ENCODE measurements around the gene MCUB.
A peak's percentile ranks its signal among the peaks of the same experiment; 100 is the strongest.
"Not testable (repeated sequence)": the region's sequence is repeated elsewhere in the genome, so short reads cannot be mapped to it uniquely, and the experiment has no call there.

MCUB gene

DNA sequence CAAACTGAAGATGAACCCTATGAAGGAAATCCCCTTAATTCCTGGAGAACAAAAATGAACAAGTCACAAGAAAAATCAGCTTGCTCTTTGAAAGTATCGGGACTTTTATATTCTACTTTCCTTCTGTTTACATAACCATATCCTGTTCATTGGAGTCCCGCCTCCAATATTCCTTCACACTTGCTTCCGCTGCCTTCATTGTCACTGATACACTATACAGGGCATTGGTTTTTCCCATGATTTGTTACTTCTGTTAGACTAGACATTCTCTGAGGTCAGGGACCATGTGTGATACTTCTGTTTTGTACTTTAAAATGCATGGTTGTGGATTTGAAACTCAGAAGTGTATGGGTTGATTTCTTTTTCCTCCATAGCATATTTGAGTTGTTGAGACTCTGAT lies 18.8 kb downstream of the MCUB start:
- DNase-seq (ENCODE audit: low spot score), result no peak

- DNase-seq (ENCODE audit: low spot score), result not testable (repeated sequence)
Measured at GRCh38 chr4:109579997-109580396, 20.0 kb downstream of the MCUB start.

DNA sequence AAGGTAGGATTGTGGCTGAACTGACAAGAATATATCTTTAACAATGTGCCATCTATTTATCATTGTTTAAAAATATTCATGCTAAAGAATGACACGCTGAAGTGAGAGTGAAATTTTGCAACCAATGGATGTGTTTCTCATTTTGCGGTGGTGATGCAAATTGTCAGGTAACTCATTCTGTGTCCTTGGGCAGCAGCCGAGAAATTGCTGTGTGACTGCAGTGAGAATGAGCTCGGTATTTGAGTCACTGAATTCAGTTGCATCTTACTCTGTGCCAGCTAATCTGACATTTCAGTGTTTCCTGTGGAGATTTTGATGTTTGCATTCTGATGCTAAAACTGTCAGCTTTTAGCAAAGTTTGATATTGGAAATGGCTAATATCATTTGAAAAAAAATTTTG lies 28.1 kb downstream of the MCUB start:
- DNase-seq (ENCODE audit: low spot score), result peak; percentile 32

DNA sequence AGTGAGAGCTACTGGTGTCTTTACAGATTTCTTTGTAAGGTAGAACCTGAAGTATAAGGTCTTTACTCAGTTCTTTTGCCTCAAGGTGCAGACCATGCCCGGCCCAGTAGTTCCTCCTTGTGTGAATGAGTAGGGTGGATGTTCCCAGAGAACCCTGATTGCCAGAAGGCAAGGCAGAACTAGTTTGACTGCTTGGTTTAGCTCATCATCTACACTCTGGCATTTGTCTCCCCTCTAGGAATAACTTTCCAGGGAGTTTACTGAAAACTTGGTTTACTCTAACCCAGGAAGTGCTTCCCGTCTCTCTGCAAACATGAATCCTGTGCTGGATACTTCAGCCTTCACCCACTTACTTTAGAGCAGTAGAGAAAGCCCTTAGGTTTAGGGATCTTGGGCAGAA lies 29.1 kb downstream of the MCUB start:
- no peak for DNase-seq (ENCODE audit: low spot score)

DNA sequence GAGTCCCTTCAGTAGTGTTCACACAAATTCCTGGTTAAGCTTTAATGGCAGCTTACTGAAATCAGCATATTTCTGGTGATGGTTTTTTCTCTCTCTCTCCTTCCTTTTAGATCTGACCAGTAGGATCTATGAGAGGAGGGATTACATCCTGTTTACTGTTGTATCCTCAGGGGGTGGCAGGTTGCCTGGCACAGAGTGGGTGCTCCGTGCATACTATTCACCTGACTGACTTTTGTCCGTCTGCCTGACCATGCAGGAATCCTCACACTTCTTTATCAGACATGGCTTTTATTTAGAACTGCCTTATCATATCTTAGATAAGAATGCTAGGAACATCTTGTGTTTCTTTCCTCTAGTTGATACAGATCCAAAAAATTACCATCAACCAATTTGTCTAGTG lies 29.6 kb downstream of the MCUB start:
- DNase-seq (ENCODE audit: low spot score), result no peak

- no peak for DNase-seq (ENCODE audit: low spot score)
Measured at GRCh38 chr4:109590905-109591304, 30.9 kb downstream of the MCUB start.

DNA sequence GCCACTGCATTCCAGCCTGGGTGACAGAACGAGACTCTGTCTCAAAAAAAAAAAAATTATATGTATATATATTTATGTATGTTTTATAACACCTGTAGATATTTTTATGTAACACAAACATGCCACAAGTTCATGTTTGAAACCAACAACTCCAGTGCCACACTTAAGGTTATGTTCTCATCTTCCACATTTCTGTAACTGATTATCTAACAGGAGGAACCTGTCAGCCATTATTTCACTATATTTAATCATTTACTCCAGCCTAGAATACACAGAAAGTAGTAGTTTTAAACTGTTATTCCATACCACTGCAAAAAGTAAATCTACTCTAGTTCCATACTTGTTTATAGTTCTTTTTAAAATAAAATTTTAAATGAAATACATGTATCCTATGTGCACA lies 32.3 kb downstream of the MCUB start:
- no peak for DNase-seq (ENCODE audit: low spot score)

DNA sequence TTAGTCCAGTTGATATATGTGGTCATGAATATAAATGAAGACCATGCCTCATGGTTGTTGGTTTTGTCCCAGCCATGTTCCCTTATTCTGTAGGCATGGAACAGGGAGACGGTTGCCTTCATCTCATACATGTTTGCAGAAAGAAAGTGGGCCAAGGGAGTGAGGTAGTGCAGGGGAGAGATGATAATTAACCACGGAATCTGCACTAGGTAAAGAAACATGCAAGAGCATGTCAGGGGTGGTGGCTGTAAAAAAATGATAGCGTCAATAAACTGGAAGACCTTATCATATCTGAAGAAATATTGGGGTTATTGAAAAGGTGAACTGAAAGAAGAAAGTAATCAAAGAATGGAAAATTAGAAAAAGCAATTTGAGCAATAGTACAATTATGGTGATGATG lies 35.1 kb downstream of the MCUB start:
- DNase-seq (ENCODE audit: low spot score), result not testable (repeated sequence)

GRCh38 chr4:109596420-109597085 lies 36.5 kb downstream of the MCUB start:
- DNase-seq (ENCODE audit: low spot score), result not testable (repeated sequence)

DNA sequence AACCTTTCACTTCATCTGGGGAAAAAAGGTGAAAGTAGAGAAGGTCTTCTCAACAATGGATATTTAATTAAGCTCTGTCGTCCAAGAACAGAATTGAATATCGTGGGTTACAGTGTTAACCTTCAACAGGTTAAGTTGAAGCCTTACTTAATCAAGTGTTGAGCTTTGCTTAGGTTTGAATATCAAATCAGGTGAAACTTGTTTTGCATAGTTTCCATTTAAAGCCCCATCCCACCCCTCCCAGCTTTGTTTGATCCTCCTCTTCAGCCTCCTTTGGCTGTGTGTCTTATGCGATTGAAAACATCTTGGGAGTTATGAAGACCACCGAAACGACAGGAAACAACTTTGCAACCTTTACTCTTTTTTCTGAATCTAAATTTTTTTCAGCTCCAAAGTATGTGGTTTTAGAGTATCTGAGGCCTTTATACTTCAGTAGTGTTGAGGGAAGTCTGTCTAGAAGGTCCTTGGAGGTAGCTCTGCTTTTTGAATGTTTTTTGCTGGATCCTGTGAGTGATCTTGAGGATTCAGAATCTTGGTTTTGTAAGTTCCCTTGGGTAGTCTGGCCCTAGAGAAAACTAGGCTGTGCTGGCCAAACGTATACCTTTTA lies 39.1 kb downstream of the MCUB start:
- no peak for DNase-seq (ENCODE audit: low spot score)

DNA sequence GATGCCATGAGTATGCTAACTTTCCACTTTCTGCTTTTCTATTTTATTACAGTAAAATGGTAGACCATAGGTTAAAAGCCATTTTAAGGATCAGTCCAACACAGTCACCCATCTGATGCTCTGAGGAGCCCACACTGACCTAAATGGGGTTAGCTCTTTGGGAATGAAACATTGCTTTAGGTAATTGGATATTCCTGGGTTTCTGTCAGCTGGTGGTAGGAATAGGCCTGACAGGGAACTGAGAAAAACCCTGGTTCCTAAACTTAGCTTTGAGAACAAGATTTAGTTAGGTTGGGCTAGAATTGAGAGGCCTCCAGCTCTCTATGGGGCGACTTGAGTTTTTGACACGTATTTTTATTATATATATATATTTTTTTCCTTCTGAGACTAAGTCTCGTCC lies 40.4 kb downstream of the MCUB start:
- no peak for DNase-seq (ENCODE audit: low spot score)

GRCh38 chr4:109601336-109601735 lies 41.3 kb downstream of the MCUB start:
- no peak for DNase-seq (ENCODE audit: low spot score)

GRCh38 chr4:109607976-109608375 lies 47.9 kb downstream of the MCUB start:
- no peak for DNase-seq (ENCODE audit: low spot score)

- DNase-seq (ENCODE audit: low spot score), result no peak
Measured at GRCh38 chr4:109608879-109609278, 48.8 kb downstream of the MCUB start.

DNA sequence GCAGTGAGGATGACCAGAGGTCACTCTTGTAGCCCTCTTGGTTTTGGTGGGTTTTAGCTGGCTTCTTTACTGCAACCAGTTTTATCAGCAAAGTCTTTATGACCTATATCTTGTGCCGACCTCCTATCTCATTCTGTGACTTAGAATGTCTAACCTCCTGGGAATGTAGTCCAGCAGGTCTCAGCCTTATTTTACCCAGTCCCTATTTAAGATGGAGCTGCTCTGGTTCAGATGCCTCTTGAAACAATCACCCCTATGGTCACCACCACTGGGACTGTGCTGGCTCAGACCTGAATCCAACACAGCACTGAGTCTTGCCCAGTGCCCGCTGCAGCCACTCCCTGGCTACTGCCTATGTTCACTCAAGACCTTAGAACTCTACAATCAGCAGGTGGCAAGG lies 49.4 kb downstream of the MCUB start:
- DNase-seq (ENCODE audit: low spot score), result no peak

GRCh38 chr4:109610489-109610888 lies 50.4 kb downstream of the MCUB start:
- no peak for DNase-seq (ENCODE audit: low spot score)

GRCh38 chr4:109611045-109611646 lies 51.1 kb downstream of the MCUB start:
- no peak for DNase-seq (ENCODE audit: low spot score)

GRCh38 chr4:109614015-109614414 lies 54.0 kb downstream of the MCUB start:
- DNase-seq (ENCODE audit: low spot score), result no peak

DNA sequence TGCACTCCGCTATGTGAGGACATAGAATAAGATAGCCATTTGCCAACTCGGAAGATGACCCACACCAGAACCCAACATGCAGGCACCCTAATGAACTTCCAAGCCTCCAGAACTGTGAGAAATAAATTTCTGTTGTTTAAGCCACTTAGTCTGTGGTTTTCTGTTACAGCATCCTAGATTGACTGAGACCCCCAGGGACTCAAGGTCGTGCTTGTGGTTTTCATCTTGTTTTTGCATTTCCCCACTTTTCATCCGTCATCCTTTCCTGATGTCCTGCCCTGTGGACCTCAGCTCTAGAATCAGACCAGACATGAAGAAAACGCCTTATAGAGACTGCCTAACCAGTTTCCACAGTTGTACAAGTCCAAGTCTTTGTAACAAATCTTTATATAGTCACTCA lies 54.4 kb downstream of the MCUB start:
- DNase-seq (ENCODE audit: low spot score), result no peak

GRCh38 chr4:109615742-109616141 lies 55.7 kb downstream of the MCUB start:
- DNase-seq (ENCODE audit: low spot score), result no peak

GRCh38 chr4:109616243-109616642 lies 56.2 kb downstream of the MCUB start:
- DNase-seq (ENCODE audit: low spot score), result no peak

GRCh38 chr4:109622626-109623025 lies 62.6 kb downstream of the MCUB start:
- DNase-seq (ENCODE audit: low spot score), result no peak

- no peak for DNase-seq (ENCODE audit: low spot score)
Measured at GRCh38 chr4:109624536-109624935, 64.5 kb downstream of the MCUB start.

- DNase-seq (ENCODE audit: low spot score), result no peak
Measured at GRCh38 chr4:109627361-109627760, 67.3 kb downstream of the MCUB start.

Data from CD4-positive, alpha-beta T cell treated with Interleukin-6 at 100 ng/mL for 8 hours (primary cell).